GM12878 (cell line): ENCODE results near the gene SPATA32. TPM values are rescaled to one million over a fixed set of nuclear protein-coding genes. Genes with fewer than 3 reads are reported as not detected.

Experiments used
- ATAC-seq: fragments of 200-7000 bp; cut with Tn5 transposase; 3 replicates; pipeline ENCODE4 v1.9.1; 2020; ENCODE audit warnings: mild to moderate bottlenecking, moderate library complexity
- BruUV-seq: library from RNA; stranded (reverse); fragments of 400-500 nt; replicated peaks from 2 replicates; lab custom pipeline; 2021; lab: Mats Ljungman, UMichigan
- CTCF ChIA-PET: fragments of 300-600 bp; sonication (Branson Sonifier 250); formaldehyde crosslinking; extraction: SDS; loops from one replicate; lab custom pipeline; 2021; ENCODE audit warnings: inconsistent platforms; lab: Yijun Ruan, JAX
- POLR2A ChIA-PET: fragments of 350-600 bp; formaldehyde crosslinking; extraction: SDS; loops from one replicate; lab custom pipeline; 2021; ENCODE audit warnings: inconsistent platforms; lab: Charles Lee
- RAD21 ChIA-PET: fragments of 300-600 bp; sonication (Branson Sonifier 250); formaldehyde crosslinking; loops from one replicate; lab custom pipeline; 2023; ENCODE audit warnings: antibody characterized with exemption; ENCODE audit not compliant: unreplicated experiment; lab: Charles Lee
- SMC1A ChIA-PET: fragments of 300-600 bp; sonication (Branson Sonifier 250); formaldehyde crosslinking; loops from one replicate; lab custom pipeline; 2023; ENCODE audit not compliant: unreplicated experiment, uncharacterized antibody; lab: Charles Lee
- DNase-seq: peaks from one replicate; pipeline ENCODE4 v3.0.0-alpha.2; 2011; ENCODE audit warnings: low read depth, low spot score
- FAIRE-seq: peaks from 3 replicates; lab custom pipeline; 2011; peaks lifted over from hg19 to GRCh38; lab: Jason Lieb, UNC
- H2AFZ ChIP-seq: 2 replicates; pipeline ENCODE4 v1.6.0; 2011; ENCODE audit warnings: low read depth, low read length, control low read depth; ENCODE audit not compliant: control insufficient read depth
- H3K27ac ChIP-seq: 2 replicates; pipeline ENCODE4 v1.5.1; 2011; ENCODE audit warnings: control low read depth; ENCODE audit not compliant: control insufficient read depth, insufficient read depth
- H3K27me3 ChIP-seq, 2 experiments: replicated peaks in 1 of 2; 2 replicates each; pipeline versions ENCODE4 v1.6.0 to v1.6.1; 2011; ENCODE audit warnings: low read length in 1 of 2; ENCODE audit not compliant: control insufficient read depth in 2 of 2, insufficient read depth in 2 of 2
- H3K36me3 ChIP-seq, 2 experiments: 2 replicates each; pipeline ENCODE4 v1.5.1; 2011; ENCODE audit warnings: low read length in 1 of 2; ENCODE audit not compliant: control insufficient read depth in 2 of 2, insufficient read depth in 2 of 2
- H3K4me1 ChIP-seq: 2 replicates; pipeline ENCODE4 v1.6.1; 2011; ENCODE audit warnings: mild to moderate bottlenecking, low read length, moderate library complexity, mixed read lengths; ENCODE audit not compliant: control insufficient read depth, insufficient read depth
- H3K4me2 ChIP-seq: 2 replicates; pipeline ENCODE4 v1.6.0; 2011; ENCODE audit warnings: control low read depth; ENCODE audit not compliant: control insufficient read depth, insufficient read depth
- H3K4me3 ChIP-seq: fragments of 200-600 bp; sonication (generic); 2 replicates; pipeline ENCODE4 v1.5.1; 2016
- H3K79me2 ChIP-seq: 2 replicates; pipeline ENCODE4 v1.6.0; 2011; ENCODE audit warnings: low read length; ENCODE audit not compliant: control insufficient read depth, insufficient read depth
- H3K9ac ChIP-seq: 2 replicates; pipeline ENCODE4 v1.8.0; 2011; ENCODE audit warnings: low read length, control low read depth, mixed read lengths; ENCODE audit not compliant: control insufficient read depth, insufficient read depth
- H3K9me3 ChIP-seq: replicated peaks from 3 replicates; pipeline ENCODE4 v1.5.1; 2011; ENCODE audit warnings: mild to moderate bottlenecking, low read length; ENCODE audit not compliant: control insufficient read depth, insufficient read depth
- H4K20me1 ChIP-seq: 2 replicates; pipeline ENCODE4 v1.6.0; 2011; ENCODE audit not compliant: control insufficient read depth, insufficient read depth
- EP300 ChIP-seq, 2 experiments: fragments of 150-350 bp in 1 of 2; IDR thresholded peaks; 2 replicates each; pipeline ENCODE4 v1.6.1; 2011 to 2012; ENCODE audit warnings: low read depth in 2 of 2, low read length in 2 of 2, borderline replicate concordance in 1 of 2, improper control_type of control experiment in 1 of 2, inconsistent platforms in 1 of 2; ENCODE audit not compliant: control insufficient read depth in 1 of 2
- IRF4 ChIP-seq: IDR thresholded peaks from 2 replicates; pipeline ENCODE4 v1.6.1; 2011; ENCODE audit warnings: low read depth, low read length
- KAT2A ChIP-seq: conservative IDR thresholded peaks from 2 replicates; pipeline ENCODE4 v1.6.1; 2011; ENCODE audit warnings: low read depth, low read length; ENCODE audit not compliant: control insufficient read depth
- KDM1A ChIP-seq: fragments of 200-600 bp; sonication (generic); IDR thresholded peaks from 2 replicates; pipeline ENCODE4 v1.6.1; 2016; ENCODE audit warnings: borderline replicate concordance
- POLR2A ChIP-seq: IDR thresholded peaks from 2 replicates; pipeline ENCODE4 v1.6.1; 2011; ENCODE audit warnings: low read depth, mild to moderate bottlenecking, low read length
- RAD51 ChIP-seq: fragments of 450-650 bp; IDR thresholded peaks from 2 replicates; pipeline ENCODE4 v1.6.1; 2016; ENCODE audit warnings: moderate library complexity, mild to moderate bottlenecking, inconsistent platforms
- SUZ12 ChIP-seq: fragments of 200-600 bp; sonication (generic); IDR thresholded peaks from one replicate; pipeline ENCODE4 v1.6.1; 2018; ENCODE audit warnings: antibody characterized with exemption, mild to moderate bottlenecking; ENCODE audit not compliant: unreplicated experiment
- WGBS: methylation state at CpG from one replicate; pipeline ENCODE4 v1.1.6; 2016; ENCODE audit warnings: low lambda C conversion rate; ENCODE audit not compliant: insufficient replicate concordance, insufficient coverage; ENCODE audit errors: missing lambda C conversion rate; 5-methylcytosine and 5-hydroxymethylcytosine counted together
- in situ Hi-C: fragments of 300-500 bp; cut with MboI; formaldehyde crosslinking; loops from 9 replicates; pipeline ENCODE4 v1.14.3; 2018; ENCODE audit warnings: mixed read lengths
- intact Hi-C: fragments of 100-400 bp; cut with micrococcal nuclease; formaldehyde crosslinking; loops from one replicate; pipeline ENCODE4 v1.14.2; 2022; ENCODE audit not compliant: unreplicated experiment
- polyA plus RNA-seq, 11 experiments: library from polyadenylated mRNA; depleted of rRNA in 4 of 11; unstranded in 6 of 11; stranded (reverse) in 5 of 11; fragments of >200 nt; fragmentation: Nextera tagmentation in 4 of 11; fragmentation: Illumina TruSeq in 1 of 11; extraction: Ambion mirVana in 4 of 11; extraction: Trizol in 1 of 11; gene quantifications; 1 replicate in 1 of 11; 2 replicates in 10 of 11; pipeline versions ENCODE4 v1.2.1 to v1.2.3, GENCODE V29; 2011 to 2016; ENCODE audit warnings: inconsistent platforms in 2 of 11, missing spikeins in 2 of 11, low read depth in 1 of 11
- total RNA-seq, 4 experiments: library from RNA; depleted of rRNA in 3 of 4; stranded (reverse); fragments of >200 nt in 3 of 4; fragmentation: Illumina TruSeq in 1 of 4; extraction: Trizol in 1 of 4; gene quantifications; 2 replicates each; pipeline versions ENCODE4 v1.2.1 to v1.2.3, GENCODE V29; 2013 to 2021

Gene SPATA32
- total and polyA plus RNA-seq, 10 of the 15 experiments (the other 5 are each of a cell fraction or from before 2014, with no cell fraction given) = 0.03 to 0.35 (median 0.11) TPM; not detected in 3

GRCh38 chr17:45230787-45231480, 31.0 kb downstream of the SPATA32 start:
- ATAC-seq (no peak), DNase-seq (no peak), FAIRE-seq (no peak)
- no peak for TF ChIP-seq IRF4
- TF ChIP-seq KDM1A = no peak
- no peak for TF ChIP-seq KAT2A
- no peak for TF ChIP-seq RAD51
- TF ChIP-seq SUZ12 = no peak
- TF ChIP-seq EP300 (IDR thresholded peaks at IDR 0.05; ENCODE audit: borderline replicate concordance in 1 of 2, control insufficient read depth in 1 of 2, low read depth in 2 of 2, low read length in 2 of 2) = no peak
- TF ChIP-seq POLR2A = no peak
- ChIA-PET POLR2A (interaction anchor here (0.5 to 5.4 kb wide), 7 partner anchors 10 to 262 kb away, joined by 3 to 53 read pairs (median 7); partner anchors contain the start of genes FMNL1 and HEXIM2), RAD21 (interaction anchor here (0.8 to 10.1 kb wide), 7 partner anchors 10 to 154 kb away, joined by 3 to 225 read pairs (median 3); partner anchors contain the start of genes ACBD4, FMNL1 and MAP3K14), CTCF (interaction anchor here (1.0 to 12.8 kb wide), 11 partner anchors 11 to 182 kb away, joined by 3 to 429 read pairs (median 4); partner anchors contain the start of genes ACBD4 and FMNL1), SMC1A (interaction anchor here (1.0 to 11.4 kb wide), 7 partner anchors 8 to 158 kb away, joined by 3 to 201 read pairs (median 5); no protein-coding TSS in a partner anchor)
- no peak overlapping the region for H3K4me3 ChIP-seq
- intact Hi-C loops (no loop called here), in situ Hi-C loops (no loop called here)
- H2AFZ ChIP-seq = no peak overlapping the region
- peak overlapping the region; percentile 46; the same call in 1 of the 2 replicates for H3K27ac ChIP-seq
- no peaks in the 10 kb centered on the region for H3K27me3 ChIP-seq
- no peaks in the 10 kb centered on the region; the same call in 1 of the 2 replicates for H4K20me1 ChIP-seq
- H3K4me2 ChIP-seq = no peak overlapping the region
- H3K36me3 ChIP-seq = peaks cover 11 to 18% of the 10 kb centered on the region in 2 experiments
- H3K9me3 ChIP-seq = no peaks in the 10 kb centered on the region
- 76% methylated on average over 12 of the region's 12 CpGs for WGBS
- no TSS peak for BruUV-seq
- H3K9ac ChIP-seq = no peak overlapping the region
- H3K79me2 ChIP-seq = peaks cover 53% of the 10 kb centered on the region
- peaks cover 46% of the 10 kb centered on the region for H3K4me1 ChIP-seq
